ENCODE measurements around the gene CPN2.

CPN2 gene

DNA sequence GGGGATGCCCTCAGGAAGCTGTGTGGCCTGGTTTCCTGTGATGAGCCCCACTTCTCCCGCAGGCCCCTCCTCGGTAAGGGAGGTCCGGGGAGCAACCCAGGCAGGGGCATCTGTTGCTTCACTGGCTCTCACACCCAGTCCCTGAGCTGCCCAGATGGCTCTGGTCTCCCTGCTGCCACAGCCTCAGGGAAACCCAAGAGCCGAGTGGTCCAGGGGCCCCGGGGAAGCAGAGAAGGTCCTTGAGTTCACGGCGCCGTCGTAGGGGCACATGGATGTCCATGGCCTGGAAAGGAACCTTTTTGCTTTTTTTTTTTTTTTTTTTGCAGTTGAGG is 31.7 kb upstream of the CPN2 start:
- no peak for TF ChIP-seq TAF1 (IDR thresholded peaks at IDR 0.05; ENCODE audit: borderline replicate concordance, insufficient read depth, low read length)
- no peak for TF ChIP-seq REST (IDR thresholded peaks at IDR 0.05; ENCODE audit: insufficient read depth in 1 of 2, low read depth in 2 of 2, low read length in 2 of 2)
- no peak for TF ChIP-seq POLR2AphosphoS5 (IDR thresholded peaks at IDR 0.05; ENCODE audit: low read depth, low read length)
- TF ChIP-seq FOXP2 (optimal IDR thresholded peaks at IDR 0.05; ENCODE audit: borderline replicate concordance, extremely low read depth, extremely low read length, insufficient read depth), result no peak
- TF ChIP-seq SIN3A (IDR thresholded peaks at IDR 0.05; ENCODE audit: borderline replicate concordance, insufficient read depth, low read length), result no peak

DNA sequence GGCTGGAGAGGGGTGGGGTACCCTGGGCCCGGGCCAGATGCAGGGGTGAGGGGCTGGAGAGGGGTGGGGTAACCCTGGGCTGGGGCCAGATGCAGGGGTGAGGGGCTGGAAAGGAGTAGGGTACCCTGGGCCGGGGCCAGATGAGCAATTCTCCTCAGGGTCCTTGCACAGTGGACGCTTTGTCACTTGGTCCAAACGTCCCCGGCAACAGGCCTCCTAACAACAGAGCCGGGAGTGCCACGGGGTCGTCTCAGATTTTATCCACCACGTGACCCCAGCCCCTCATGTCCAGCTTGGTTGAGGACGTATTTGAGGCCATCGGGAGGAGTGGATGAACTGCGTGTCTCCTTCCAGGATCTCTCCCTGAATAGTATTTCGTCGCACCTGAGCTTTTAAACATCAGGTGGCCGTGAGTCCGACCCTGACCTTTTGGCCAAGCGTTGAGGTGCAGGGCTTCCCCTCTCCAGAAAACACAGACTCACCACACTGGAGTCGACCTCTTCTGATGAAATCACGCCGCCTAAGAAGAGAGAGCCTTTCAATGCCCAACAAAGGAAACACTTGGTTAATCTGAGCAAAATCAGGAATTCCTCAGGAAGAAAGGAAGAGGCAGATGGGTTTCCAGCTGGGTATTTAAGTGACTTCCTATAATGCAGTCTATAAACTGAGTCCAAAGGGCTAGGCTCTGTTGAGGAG is 31.2 kb upstream of the CPN2 start:
- TF ChIP-seq TAF1 (IDR thresholded peaks at IDR 0.05; ENCODE audit: borderline replicate concordance, insufficient read depth, low read length) (no peak), POLR2AphosphoS5 (IDR thresholded peaks at IDR 0.05; ENCODE audit: low read depth, low read length) (no peak), SIN3A (IDR thresholded peaks at IDR 0.05; ENCODE audit: borderline replicate concordance, insufficient read depth, low read length) (no peak), FOXP2 (optimal IDR thresholded peaks at IDR 0.05; ENCODE audit: borderline replicate concordance, extremely low read depth, extremely low read length, insufficient read depth) (no peak), REST (IDR thresholded peaks at IDR 0.05; ENCODE audit: insufficient read depth in 1 of 2, low read depth in 2 of 2, low read length in 2 of 2) (no peak)

GRCh38 chr3:194381460-194381875 is 30.3 kb upstream of the CPN2 start:
- TF ChIP-seq POLR2AphosphoS5 (IDR thresholded peaks at IDR 0.05; ENCODE audit: low read depth, low read length) (no peak), REST (IDR thresholded peaks at IDR 0.05; ENCODE audit: insufficient read depth in 1 of 2, low read depth in 2 of 2, low read length in 2 of 2) (no peak), FOXP2 (optimal IDR thresholded peaks at IDR 0.05; ENCODE audit: borderline replicate concordance, extremely low read depth, extremely low read length, insufficient read depth) (no peak), TAF1 (IDR thresholded peaks at IDR 0.05; ENCODE audit: borderline replicate concordance, insufficient read depth, low read length) (no peak)

DNA sequence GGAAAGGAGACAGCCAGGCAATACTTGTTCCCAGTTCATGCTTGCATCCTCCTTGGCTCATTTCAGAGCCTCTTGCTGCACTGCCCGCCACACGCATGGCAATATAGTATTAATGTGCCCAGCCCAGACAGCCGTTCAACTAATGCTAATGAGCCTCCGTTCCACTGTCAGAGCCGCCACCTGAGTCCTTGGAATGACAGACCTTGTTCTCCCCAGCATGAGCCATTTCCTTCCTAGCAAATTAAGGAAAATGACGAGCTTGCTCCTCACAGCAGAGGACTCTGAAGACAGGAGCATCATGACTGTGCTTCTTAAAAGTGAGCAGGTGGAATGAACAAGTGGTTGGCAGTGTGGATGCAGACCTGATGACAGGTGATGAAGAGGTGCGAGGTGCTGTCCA is 29.2 kb upstream of the CPN2 start:
- TF ChIP-seq REST (IDR thresholded peaks at IDR 0.05; ENCODE audit: insufficient read depth in 1 of 2, low read depth in 2 of 2, low read length in 2 of 2) (no peak), TAF1 (IDR thresholded peaks at IDR 0.05; ENCODE audit: borderline replicate concordance, insufficient read depth, low read length) (no peak), FOXP2 (optimal IDR thresholded peaks at IDR 0.05; ENCODE audit: borderline replicate concordance, extremely low read depth, extremely low read length, insufficient read depth) (no peak), SIN3A (IDR thresholded peaks at IDR 0.05; ENCODE audit: borderline replicate concordance, insufficient read depth, low read length) (no peak), POLR2AphosphoS5 (IDR thresholded peaks at IDR 0.05; ENCODE audit: low read depth, low read length) (no peak)

- TF ChIP-seq TAF1 (IDR thresholded peaks at IDR 0.05; ENCODE audit: borderline replicate concordance, insufficient read depth, low read length) (no peak), REST (IDR thresholded peaks at IDR 0.05; ENCODE audit: insufficient read depth in 1 of 2, low read depth in 2 of 2, low read length in 2 of 2) (no peak), SIN3A (IDR thresholded peaks at IDR 0.05; ENCODE audit: borderline replicate concordance, insufficient read depth, low read length) (no peak), FOXP2 (optimal IDR thresholded peaks at IDR 0.05; ENCODE audit: borderline replicate concordance, extremely low read depth, extremely low read length, insufficient read depth) (no peak), POLR2AphosphoS5 (IDR thresholded peaks at IDR 0.05; ENCODE audit: low read depth, low read length) (no peak)
Measured at GRCh38 chr3:194379651-194380050, 28.5 kb upstream of the CPN2 start.

Data from PFSK-1 (cell line).